GM21515 (cell line): ENCODE results near the gene ACOT8.

Experiments
- ATAC-seq: cut with Tn5 transposase; IDR thresholded peaks from one replicate; pipeline ENCODE4 v1.9.1; 2021; ENCODE audit not compliant: unreplicated experiment

ACOT8 gene

DNA sequence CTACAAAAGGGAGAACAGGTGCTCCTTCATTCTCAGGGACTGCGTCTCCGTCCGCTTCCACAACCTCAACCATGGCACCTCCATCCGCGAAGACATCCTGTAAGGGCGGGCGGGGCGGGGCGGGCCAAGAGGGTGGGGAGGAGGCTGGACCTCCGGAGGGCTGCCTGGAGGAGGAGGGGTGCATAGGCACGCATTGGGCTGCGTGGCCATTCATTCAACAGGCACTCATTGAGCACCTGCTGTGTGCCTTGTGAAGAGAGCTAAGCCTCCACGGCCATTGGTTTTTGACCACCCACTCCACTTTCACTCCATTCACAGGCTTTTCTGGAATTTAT is 657 bp upstream of the ACOT8 start:
- ATAC-seq: peak; percentile 30

DNA sequence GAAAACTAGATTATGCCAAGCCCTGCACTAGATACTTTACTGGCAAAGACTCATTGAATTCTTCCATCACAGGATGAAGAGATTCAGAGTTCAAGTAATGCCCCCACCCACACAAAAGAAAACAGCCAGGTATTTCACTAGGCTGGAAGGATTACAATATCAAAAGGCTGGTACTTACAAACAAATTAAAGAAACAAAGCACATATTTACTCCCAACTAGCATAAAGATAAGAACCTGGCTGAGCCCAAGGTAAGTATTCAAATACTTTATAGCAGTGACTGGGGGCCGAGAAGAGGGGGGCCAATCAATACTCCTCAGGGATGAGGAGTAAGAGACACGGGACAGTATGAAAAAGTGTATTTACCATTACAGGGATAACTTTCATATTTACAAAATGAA is 3.7 kb downstream of the ACOT8 start:
- ATAC-seq: no peak

DNA sequence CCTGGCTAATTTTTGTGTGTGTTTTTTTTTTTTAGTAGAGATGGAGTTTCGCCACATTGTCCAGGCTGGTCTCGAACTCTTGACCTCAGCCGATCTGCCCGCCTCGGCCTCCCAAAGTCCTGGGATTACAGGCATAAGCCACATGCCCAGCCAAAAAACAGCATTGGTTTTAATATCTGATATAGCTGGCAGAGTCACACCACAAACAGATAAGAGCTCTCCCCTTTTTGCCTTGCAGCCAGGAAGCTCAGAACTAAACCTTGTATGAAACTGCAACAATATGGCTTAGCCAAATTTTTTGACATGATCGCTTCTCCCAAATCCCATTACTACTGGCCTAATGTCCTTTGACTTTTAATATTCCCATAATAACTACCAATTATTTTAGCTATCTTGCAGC is 4.9 kb downstream of the ACOT8 start:
- ATAC-seq: no peak

DNA sequence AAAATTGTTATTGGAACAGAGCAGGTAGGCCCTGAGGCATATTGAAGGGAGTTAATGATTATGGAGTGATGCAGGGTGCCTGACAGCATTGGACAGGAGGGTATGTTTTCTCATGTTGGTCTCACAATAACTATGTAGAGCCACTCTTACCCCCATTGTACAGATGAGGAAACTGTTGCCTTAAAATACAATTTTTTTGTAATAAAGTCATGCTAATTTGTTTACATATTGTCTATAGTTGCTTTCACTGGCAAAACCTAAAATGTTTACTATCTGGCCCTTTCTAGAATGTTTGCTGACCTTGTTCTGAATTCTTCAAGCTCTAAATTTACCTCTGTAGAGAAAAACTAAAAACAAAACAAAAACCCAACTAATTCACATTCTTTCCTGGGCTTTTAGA is 5.7 kb downstream of the ACOT8 start:
- ATAC-seq: no peak

DNA sequence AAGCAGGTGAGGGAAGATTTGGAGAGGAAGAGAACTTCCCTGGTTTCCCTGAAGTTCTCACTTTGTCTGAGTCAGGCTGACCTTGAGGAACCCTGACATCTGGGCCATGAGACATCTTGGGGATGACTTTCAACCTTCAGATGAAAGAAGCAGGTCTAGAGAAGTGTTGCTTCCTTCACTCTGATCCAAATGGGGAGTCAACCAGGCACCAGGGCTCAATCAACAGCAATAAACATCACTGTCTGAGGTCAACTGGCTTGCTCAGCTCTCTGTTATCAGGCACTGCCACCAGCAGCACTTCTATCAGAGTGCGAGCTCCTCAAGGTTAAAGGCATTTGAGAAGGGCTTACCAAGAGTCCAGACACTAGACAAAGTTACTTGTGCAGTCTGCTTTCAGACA is 6.3 kb downstream of the ACOT8 start:
- no peak for ATAC-seq

DNA sequence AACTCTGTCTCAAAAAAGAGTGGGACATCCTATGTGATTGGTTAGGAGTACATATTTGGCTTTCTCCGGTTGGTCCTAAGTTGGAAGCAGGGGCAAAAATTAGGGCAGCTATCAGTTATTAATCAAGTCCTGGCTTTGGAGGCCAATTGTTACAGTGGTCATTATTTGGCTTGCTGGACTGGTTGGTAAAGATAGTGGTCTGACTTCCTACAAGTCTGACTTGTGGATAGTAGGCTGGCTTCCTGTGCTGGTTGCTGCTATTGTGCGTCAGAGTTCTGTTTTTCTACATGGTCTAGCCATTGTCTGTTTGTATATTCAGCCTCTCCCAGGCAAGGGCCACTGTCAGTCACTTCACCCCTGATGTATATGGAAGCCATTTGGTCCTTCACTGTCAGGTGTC is 7.0 kb downstream of the ACOT8 start:
- no peak for ATAC-seq

DNA sequence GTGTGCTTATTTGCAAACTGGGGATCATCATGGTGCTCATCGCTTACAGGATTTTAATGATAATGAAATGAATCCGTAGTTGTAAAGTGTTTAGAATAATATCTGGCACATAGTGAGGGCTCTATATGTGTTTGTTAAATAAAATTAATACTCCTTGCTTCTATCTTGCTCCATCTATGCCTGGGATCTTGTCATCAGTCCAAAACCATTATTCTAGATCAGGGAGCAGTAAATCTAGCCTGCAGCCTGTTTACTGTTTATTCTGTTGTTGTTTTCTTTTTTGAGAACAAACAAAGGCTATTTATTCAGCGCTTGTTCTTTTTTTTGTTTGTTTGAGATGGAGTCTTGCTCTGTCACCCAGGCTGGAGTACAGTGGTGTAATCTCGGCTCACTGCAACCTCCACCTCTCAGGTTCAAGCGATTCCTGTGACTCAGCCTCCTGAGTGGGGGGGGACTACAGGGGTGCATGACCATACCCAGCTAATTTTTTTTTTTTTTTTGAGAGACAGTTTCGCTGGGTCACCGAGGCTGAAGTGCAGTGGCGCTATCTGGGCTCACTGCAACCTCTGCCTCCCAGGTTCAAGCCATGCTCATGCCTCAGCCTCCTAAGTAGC is 8.1 kb downstream of the ACOT8 start:
- no peak for ATAC-seq

DNA sequence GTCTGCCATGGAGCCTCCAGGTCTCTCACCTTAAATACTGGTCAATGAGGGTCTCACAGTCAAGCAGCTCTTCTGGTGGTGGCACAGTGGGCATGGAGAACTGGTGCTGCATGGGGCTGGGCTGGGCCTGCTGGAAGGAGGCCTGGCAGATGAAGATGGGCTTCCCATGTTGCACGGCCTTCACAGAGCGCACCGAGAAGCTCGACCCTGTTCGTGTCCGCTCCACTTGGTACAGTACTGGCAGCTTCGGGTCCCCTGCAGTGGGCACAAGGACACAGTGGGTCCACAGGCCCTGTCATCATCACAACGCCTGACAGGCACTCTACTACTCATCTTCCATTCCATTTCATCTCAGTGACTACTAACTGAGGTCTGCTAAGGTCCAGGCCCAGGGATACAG is 8.8 kb downstream of the ACOT8 start:
- no peak for ATAC-seq

DNA sequence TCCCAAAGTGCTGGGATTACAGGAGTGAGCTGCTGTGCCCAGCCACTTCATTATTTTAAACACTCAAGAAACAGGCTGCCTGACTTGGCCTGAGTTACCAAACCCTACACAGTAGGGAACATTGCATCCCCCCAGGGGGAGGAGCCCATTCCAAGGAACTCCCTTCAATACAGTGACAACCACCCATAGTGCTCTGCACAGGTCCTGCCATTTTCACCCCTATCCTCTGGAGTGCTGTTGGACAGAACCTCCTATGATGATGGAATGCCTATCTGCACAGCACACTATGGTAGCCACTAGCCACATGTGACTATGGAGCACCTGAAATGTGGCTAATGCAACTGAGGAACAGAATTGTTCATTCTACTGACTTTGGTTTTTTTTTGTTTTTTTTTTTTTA is 11.7 kb downstream of the ACOT8 start:
- ATAC-seq: no peak

DNA sequence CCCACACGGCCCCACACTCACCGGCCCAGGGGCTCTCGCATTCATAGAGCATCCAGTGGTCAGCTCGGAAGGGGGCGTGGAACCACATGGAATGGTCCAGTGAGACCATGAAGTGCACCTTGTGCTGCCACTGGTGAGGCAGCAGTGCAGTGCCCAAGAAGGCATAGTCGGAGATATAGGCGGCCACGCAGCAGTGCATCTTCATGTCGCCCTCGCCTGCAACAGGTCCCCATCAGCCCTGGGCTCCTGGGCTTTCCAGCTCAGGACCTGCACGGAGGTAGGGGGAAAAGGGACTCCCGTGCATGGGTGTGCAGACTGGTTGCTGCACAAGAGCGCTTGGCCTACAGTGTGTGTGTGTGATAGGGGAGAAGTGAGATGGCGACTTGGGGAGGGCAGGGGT is 13.7 kb downstream of the ACOT8 start:
- ATAC-seq: no peak

DNA sequence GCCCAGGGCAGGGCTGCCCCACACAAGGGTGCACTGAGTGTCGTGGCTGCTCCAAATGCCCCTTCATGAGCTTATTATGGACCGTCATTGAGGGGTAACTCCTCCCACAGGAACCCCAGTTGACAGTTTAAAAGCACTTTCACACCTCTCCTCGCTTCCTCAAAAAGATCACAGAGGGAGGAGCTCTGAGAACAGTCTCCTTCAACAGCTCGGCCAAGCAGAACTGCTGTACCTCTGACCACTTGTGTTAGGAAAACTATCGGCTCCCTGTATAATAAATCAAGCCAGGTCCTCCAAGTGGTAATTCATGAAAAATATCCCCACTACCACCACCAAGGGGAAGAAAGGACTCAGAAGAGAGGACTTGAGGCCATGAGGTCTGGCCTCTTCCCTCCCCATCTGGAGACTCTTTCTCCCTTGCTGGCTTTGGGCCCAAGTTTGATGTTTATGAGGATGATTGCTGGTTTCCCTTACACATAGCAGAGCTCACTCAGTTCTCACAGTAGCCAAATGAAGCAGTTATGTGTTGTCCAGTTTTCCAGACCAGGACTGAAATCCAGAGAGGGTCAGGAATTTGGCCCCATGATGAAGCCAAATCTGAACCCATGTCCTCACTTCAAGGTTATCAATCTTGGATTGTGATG is 14.9 kb downstream of the ACOT8 start:
- ATAC-seq: no peak

DNA sequence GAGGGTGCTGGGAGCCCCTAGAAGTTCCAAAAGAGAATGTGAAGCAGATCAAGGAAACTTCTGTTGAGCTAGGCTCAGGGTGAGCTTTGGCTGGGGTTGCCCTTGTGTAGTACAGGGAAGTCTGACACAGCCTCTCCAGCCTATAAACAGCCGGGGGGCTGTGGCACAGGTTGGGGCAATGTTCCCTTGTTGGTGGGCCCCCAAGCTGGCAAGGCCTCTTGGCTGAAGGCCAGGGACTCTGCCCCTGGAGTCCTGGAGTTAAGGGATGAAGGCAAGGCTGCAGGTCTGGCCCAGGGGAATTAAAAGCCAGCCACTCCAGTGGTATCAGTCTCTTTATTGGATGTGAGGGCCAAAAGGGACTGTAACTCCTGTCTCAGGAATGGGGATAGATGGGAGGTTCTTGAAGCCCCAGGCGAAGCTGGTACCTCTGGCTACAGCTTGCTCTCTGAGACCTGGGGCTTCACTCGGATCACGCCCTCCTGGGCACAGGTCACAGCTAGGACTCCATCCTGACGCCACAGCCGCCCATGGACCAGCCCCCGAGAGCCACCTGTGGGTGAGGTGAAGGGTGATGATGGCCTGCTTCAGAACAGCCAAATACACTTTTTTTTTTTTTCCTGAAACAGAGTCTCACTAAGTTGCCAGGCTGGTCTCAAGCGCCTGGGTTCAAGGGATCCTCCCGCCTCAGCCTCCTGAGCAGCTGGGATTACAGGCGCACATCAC is 15.6 kb downstream of the ACOT8 start:
- ATAC-seq: no peak

DNA sequence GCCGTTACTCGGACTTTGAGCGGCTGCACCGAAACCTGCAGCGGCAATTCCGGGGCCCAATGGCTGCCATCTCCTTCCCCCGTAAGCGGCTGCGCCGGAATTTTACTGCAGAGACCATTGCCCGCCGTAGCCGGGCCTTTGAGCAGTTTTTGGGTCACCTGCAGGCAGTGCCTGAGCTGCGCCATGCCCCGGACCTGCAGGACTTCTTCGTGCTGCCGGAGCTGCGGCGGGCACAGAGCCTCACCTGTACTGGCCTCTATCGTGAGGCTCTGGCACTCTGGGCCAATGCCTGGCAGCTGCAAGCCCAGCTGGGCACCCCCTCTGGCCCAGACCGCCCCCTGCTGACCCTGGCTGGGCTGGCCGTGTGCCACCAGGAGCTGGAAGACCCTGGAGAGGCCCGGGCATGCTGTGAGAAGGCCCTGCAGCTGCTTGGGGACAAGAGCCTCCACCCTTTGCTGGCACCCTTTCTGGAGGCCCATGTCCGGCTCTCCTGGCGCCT is 16.4 kb downstream of the ACOT8 start:
- no peak for ATAC-seq

DNA sequence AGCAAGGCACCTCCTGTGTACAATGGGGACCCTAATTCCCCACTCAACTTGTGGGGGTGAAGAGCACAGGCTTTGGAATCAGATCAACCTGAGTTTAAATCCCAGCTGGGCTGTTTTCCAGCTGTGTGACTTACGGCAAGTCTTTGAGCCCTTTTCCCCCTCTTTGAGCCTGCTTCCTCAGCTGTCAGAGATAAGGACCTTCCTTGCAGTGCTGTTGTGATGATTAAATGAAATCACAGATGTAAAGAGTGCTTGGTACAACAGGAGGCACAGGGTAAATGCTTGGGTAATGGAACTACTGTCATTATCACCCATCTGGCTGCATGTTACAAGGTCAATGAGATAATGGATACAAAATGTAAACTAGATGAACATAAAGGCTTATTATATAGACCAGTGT is 20.4 kb downstream of the ACOT8 start:
- ATAC-seq: no peak

DNA sequence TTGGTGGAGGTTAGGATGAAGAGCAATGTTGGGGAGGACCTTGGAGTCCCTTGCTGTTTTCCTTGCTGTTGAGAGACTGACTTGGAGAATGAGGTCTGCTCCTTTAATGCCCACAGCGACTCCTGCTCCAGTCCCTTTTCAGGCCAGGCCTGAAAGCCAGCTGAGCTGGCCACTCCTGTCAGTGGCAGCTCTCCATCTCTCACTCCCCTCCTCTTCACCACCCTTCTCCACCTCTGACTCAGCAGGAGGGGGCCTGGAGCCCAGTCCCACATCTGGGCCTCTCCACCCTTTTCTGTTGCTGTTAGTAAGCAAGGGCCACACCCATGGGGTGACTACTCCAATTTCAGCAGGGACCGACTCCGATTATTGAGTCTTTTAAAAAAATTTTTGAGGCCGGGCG is 21.4 kb downstream of the ACOT8 start:
- ATAC-seq: no peak

DNA sequence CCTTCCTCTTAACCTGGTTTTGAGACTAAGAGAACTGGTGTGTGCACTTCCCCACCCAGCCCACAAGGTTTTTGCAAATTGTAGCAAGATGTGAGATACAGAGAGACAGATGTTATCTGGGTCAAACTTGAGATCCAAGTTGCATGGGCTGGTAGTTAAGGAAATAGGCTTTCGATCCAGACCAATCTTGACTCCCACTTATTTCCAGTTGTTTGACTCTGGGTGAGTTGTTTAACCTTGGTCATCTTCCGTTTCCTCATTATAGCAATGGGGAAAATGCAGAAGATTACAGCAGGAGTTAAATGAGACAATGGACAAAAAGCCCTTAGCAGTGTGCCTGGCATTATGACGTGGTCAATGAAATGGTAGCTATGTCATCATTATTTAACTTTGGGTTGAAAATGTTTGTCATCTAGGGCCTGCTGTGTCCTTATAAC is 21.8 kb downstream of the ACOT8 start:
- no peak for ATAC-seq

DNA sequence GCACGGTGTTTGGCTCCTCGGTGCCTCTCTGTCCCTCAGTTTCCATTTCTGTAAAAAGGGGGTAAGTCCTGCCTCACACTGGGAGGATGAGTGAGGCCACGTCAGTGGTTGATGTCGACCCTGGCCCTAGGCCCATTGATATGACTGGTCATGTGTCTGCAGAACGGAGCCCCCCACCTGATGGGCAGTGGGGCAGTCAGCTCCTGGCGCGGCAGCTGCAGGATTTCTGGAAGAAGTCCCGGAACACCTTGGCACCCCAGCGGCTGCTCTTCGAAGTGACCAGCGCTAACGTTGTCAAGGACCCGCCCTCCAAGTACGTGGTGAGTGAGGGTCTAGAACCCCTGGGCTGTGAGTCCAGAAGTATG is 22.4 kb downstream of the ACOT8 start:
- ATAC-seq: no peak

DNA sequence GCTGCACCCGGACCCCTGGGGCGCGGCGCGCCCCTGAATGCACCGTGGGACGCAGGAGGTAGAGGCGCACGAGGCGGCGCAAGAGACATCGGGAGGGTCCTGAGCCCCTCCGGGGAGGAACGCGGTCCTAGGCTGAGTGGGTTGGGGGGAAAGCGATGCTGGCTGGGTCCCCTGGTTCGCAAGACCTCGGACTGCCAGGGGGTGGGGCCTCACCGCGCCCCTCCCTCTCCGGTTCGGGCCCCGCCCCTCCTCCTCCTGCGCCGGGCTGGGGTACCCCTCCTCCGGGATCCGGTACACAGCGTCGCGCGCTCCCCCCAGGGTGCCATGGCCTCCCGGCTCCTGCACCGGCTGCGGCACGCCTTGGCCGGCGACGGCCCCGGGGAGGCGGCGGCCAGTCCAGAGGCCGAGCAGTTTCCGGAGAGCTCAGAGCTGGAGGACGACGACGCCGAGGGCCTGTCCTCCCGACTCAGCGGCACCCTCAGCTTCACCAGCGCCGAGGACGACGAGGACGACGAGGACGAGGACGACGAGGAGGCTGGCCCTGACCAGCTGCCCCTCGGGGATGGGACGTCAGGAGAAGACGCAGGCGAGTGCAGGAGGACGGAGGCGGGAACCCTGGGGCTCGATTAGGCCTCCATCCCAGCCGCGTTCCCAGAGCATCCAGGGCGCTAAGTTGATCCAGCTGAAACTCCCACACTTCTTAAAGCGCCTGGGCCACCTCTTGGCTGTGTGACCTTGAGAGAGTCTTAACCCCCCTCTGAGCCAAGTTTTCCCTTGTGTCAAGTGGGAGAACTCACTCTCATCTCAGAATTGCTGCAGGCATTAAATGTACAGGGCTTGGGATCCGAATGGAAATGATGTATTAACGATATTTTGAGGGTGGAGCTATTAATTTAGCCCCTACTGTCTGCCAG is 23.1 kb downstream of the ACOT8 start:
- peak; percentile 48 for ATAC-seq

DNA sequence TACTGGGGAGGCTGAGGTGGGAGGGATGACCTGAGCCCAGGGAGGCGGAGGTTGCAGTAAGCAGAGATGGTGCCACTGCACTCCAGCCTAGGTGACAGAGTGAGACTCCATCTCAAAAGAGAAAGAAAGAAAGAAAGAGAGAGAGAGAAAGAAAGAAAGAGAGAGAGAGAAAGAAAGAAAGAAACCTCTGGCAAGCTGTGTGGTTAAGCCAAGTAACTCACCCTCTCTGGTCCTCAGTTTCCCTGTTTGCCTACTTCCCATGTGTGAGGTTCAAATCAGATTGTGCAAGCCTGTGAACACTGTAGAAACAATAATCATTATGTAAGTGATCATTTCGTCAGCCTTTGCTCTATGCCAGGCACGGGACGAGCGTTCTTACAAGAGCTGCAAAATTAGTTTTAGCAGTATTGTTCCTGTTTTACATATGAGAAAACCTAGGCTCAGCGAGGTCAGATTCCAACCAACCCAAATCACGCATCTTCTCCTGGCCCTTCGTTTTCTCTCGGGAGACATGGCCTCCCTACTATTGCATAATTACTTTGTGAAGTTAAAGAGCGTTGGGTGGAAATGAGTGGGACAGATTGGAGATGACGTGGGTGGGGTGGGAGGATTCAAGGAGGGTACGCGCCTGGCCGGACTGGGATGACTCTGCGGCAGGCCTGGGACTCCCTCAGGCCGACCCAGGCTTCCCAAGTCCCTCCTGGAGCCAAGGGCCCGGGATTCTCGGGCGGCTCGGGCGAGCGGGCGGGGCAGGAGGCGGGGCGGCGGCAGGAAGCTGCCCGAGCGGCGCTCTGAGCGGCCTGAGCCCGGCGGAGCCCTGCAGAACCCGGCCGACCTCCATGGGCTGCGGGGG is 23.9 kb downstream of the ACOT8 start, which contains the start of gene SNX21:
Gene SNX21 (plus strand): TSS at position 770 of the 853 bp plus-strand sequence. CDS start 121 bp downstream, outside the sequence.
- ATAC-seq: peak; percentile 39

DNA sequence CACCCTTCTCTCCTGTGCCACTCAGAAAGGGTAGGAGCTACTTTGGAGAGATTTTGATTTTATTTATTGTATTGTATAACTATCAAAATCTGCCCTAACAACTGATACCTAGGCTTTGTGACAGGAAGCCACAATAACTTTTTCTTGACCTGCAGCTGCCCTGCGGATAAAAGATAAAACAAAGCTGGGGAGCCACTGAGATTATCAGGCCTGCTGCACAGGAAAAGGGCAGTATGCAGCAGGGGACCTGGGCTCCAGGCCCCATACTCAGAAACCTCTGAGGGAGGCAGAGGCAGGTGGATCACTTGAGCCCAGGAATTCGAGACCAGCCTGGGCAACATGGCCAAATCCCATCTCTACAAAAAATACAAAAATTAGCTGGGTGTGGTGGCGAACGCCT is 24.6 kb downstream of the ACOT8 start:
- no peak for ATAC-seq
